H9 (cell line): ENCODE results near the gene FXYD3. TPM values are rescaled to one million over a fixed set of nuclear protein-coding genes. Genes with fewer than 3 reads are reported as not detected.

ENCODE experiments used
- DNase-seq: peaks from one replicate; pipeline ENCODE4 v3.0.0-alpha.2; 2017
- H2AFZ ChIP-seq: one replicate; pipeline ENCODE4 v1.6.1; 2013; ENCODE audit warnings: mild to moderate bottlenecking, low read length, control low read depth, moderate library complexity
- H2AK5ac ChIP-seq: 2 replicates; pipeline ENCODE4 v1.6.1; 2013; ENCODE audit warnings: low read length, control low read depth, mixed read lengths; ENCODE audit not compliant: insufficient read length
- H2BK120ac ChIP-seq: one replicate; pipeline ENCODE4 v1.6.1; 2013; ENCODE audit warnings: low read depth, mild to moderate bottlenecking, low read length, control low read depth, inconsistent platforms; ENCODE audit not compliant: poor library complexity, severe bottlenecking
- H2BK12ac ChIP-seq: 2 replicates; pipeline ENCODE4 v1.6.1; 2013; ENCODE audit warnings: low read length, control low read depth, mixed read lengths, low read depth; ENCODE audit not compliant: insufficient read length
- H2BK15ac ChIP-seq: 2 replicates; pipeline ENCODE4 v1.6.1; 2013; ENCODE audit warnings: low read depth, low read length, control low read depth
- H2BK20ac ChIP-seq: one replicate; pipeline ENCODE4 v1.6.1; 2013; ENCODE audit warnings: low read depth, mild to moderate bottlenecking, low read length, control low read depth, inconsistent platforms; ENCODE audit not compliant: poor library complexity, severe bottlenecking
- H2BK5ac ChIP-seq: 2 replicates; pipeline ENCODE4 v1.6.1; 2013; ENCODE audit warnings: low read length, control low read depth, mixed read lengths; ENCODE audit not compliant: insufficient read length
- H3K14ac ChIP-seq: 2 replicates; pipeline ENCODE4 v1.6.1; 2013; ENCODE audit warnings: low read length, control low read depth; ENCODE audit not compliant: insufficient read depth
- H3K18ac ChIP-seq: 2 replicates; pipeline ENCODE4 v1.6.1; 2013; ENCODE audit warnings: low read depth, mild to moderate bottlenecking, mixed read lengths, low read length, control low read depth; ENCODE audit not compliant: insufficient read length
- H3K23ac ChIP-seq: 2 replicates; pipeline ENCODE4 v1.6.1; 2013; ENCODE audit warnings: low read length, control low read depth, mixed read lengths, low read depth; ENCODE audit not compliant: insufficient read length
- H3K23me2 ChIP-seq: 2 replicates; pipeline ENCODE4 v1.6.1; 2013; ENCODE audit warnings: low read depth, mild to moderate bottlenecking, mixed read lengths, low read length, control low read depth; ENCODE audit not compliant: insufficient read length, poor library complexity, severe bottlenecking
- H3K27ac ChIP-seq: 2 replicates; pipeline ENCODE4 v1.5.1; 2013; ENCODE audit warnings: low read length, control low read depth, mixed read lengths, low read depth; ENCODE audit not compliant: insufficient read length
- H3K27me3 ChIP-seq: 2 replicates; pipeline ENCODE4 v1.6.1; 2013; ENCODE audit warnings: low read length, control low read depth, inconsistent platforms; ENCODE audit not compliant: insufficient read depth
- H3K4ac ChIP-seq: 2 replicates; pipeline ENCODE4 v1.6.1; 2013; ENCODE audit warnings: low read depth, mild to moderate bottlenecking, control low read depth, inconsistent platforms, low read length, moderate library complexity
- H3K4me1 ChIP-seq: 2 replicates; pipeline ENCODE4 v1.6.1; 2013; ENCODE audit warnings: low read length, control low read depth, inconsistent platforms; ENCODE audit not compliant: insufficient read depth
- H3K4me2 ChIP-seq: 2 replicates; pipeline ENCODE4 v1.6.1; 2013; ENCODE audit warnings: low read length, control low read depth, mixed read lengths; ENCODE audit not compliant: insufficient read length, insufficient read depth
- H3K56ac ChIP-seq: 2 replicates; pipeline ENCODE4 v1.6.1; 2013; ENCODE audit warnings: low read depth, mild to moderate bottlenecking, mixed read lengths, low read length, control low read depth; ENCODE audit not compliant: insufficient read length
- H3K79me1 ChIP-seq: 2 replicates; pipeline ENCODE4 v1.6.1; 2013; ENCODE audit warnings: low read depth, mild to moderate bottlenecking, moderate library complexity, low read length, control low read depth, inconsistent platforms; ENCODE audit not compliant: insufficient read depth, poor library complexity, severe bottlenecking
- H3K79me2 ChIP-seq: 2 replicates; pipeline ENCODE4 v1.6.1; 2013; ENCODE audit warnings: low read length, control low read depth, inconsistent platforms; ENCODE audit not compliant: insufficient read depth
- H3K9ac ChIP-seq: 2 replicates; pipeline ENCODE4 v1.6.1; 2013; ENCODE audit warnings: low read length, control low read depth, mixed read lengths; ENCODE audit not compliant: insufficient read length; ENCODE audit errors: extremely low read depth
- H3K9me3 ChIP-seq: one replicate; pipeline ENCODE4 v1.6.1; 2013; ENCODE audit warnings: low read depth, low read length, inconsistent platforms; ENCODE audit not compliant: control insufficient read depth
- H3T11ph ChIP-seq: one replicate; pipeline ENCODE4 v1.6.1; 2013; ENCODE audit warnings: mild to moderate bottlenecking, low read length, control low read depth, inconsistent platforms
- H4K20me1 ChIP-seq: one replicate; pipeline ENCODE4 v1.6.1; 2013; ENCODE audit not compliant: control insufficient read depth, insufficient read length, insufficient read depth
- H4K5ac ChIP-seq: 2 replicates; pipeline ENCODE4 v1.6.1; 2013; ENCODE audit warnings: low read depth, mild to moderate bottlenecking, mixed read lengths, low read length, control low read depth; ENCODE audit not compliant: insufficient read length
- H4K8ac ChIP-seq: replicated peaks from 2 replicates; pipeline ENCODE4 v1.6.1; 2013; ENCODE audit warnings: low read length, control low read depth, mixed read lengths, low read depth; ENCODE audit not compliant: insufficient read length
- H4K91ac ChIP-seq: 2 replicates; pipeline ENCODE4 v1.6.1; 2013; ENCODE audit warnings: low read depth, mild to moderate bottlenecking, moderate library complexity, mixed read lengths, low read length, control low read depth; ENCODE audit not compliant: insufficient read length
- H3K27ac Mint-ChIP-seq, 3 experiments: 2 replicates in 2 of 3; 3 replicates in 1 of 3; pipeline ENCODE4 v1.8.0; 2020 to 2021; ENCODE audit warnings: mixed read lengths in 3 of 3, mild to moderate bottlenecking in 1 of 3, moderate library complexity in 1 of 3
- H3K27me3 Mint-ChIP-seq: 2 replicates; pipeline ENCODE4 v1.8.0; 2021; ENCODE audit warnings: low read depth, mild to moderate bottlenecking, moderate library complexity, mixed read lengths
- H3K36me3 Mint-ChIP-seq, 3 experiments: 2 replicates in 2 of 3; 3 replicates in 1 of 3; pipeline ENCODE4 v1.8.0; 2020 to 2021; ENCODE audit warnings: low read depth in 3 of 3, mixed read lengths in 3 of 3; ENCODE audit not compliant: insufficient read depth in 1 of 3
- H3K4me1 Mint-ChIP-seq, 2 experiments: 2 replicates each; pipeline ENCODE4 v1.8.0; 2020; ENCODE audit warnings: mixed read lengths in 2 of 2
- H3K4me3 Mint-ChIP-seq, 2 experiments: 2 replicates in 1 of 2; 3 replicates in 1 of 2; pipeline ENCODE4 v1.8.0; 2020 to 2021; ENCODE audit warnings: mild to moderate bottlenecking in 2 of 2, mixed read lengths in 2 of 2, moderate library complexity in 1 of 2
- H3K9me3 Mint-ChIP-seq, 2 experiments: 2 replicates in 1 of 2; 3 replicates in 1 of 2; pipeline ENCODE4 v1.8.0; 2020; ENCODE audit warnings: mild to moderate bottlenecking in 2 of 2, mixed read lengths in 2 of 2, moderate library complexity in 1 of 2
- CTCF ChIP-seq: fragments of 200-600 bp; sonication (generic); conservative IDR thresholded peaks from 3 replicates; pipeline ENCODE4 v1.8.0; 2021; ENCODE audit warnings: antibody characterized with exemption, mild to moderate bottlenecking
- WGBS: extraction: QIAGEN DNeasy Blood & Tissue Kit; methylation state at CpG from one replicate; pipeline ENCODE4 v1.1.7; 2013; ENCODE audit warnings: missing lambda C conversion rate, low lambda C conversion rate, mixed read lengths; ENCODE audit not compliant: insufficient read length; ENCODE audit errors: extremely low coverage; 5-methylcytosine and 5-hydroxymethylcytosine counted together
- total RNA-seq: library from RNA; stranded (reverse); gene quantifications from 2 replicates; pipeline ENCODE4 v1.2.1, GENCODE V29; 2021

Gene FXYD3
- total RNA-seq, 1 experiment from 2014 or later = 1.5 TPM

DNA sequence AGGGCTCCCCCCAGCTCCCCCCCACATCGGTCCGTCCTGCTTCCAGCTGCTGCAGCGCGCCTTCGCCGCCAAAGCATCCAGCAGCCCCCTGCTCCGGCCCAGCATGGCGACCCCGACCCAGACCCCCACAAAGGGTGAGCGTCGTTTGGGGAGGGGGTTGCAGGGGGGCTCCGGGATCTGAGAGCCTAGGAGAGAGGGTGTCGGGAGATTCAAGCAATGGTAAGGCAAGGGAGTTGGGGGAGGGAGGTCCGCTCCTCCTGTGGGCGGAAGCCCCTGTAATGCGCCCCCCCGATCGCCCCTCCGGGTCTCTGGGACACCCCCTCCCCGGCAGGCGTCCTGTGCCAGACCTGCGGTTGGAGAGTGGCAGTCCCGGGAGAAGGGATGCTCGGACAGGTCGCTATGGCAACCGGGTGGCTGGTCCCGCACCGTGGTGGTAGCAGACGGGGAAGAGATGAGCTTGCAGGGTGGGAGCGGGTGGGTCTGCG, 27.6 kb downstream of the FXYD3 start, which contains the start of gene FXYD7:
FXYD7 (plus strand) TSS at position 25 of the 485 bp plus-strand sequence; CDS start at position 104, 79 bp downstream.
- no peak within 1 kb of the TSS for H3K23ac ChIP-seq
- H3T11ph ChIP-seq = no peak within 1 kb of the TSS
- peak within 1 kb of the TSS; percentile 66 to 87 for H3K4me3 Mint-ChIP-seq
- H4K91ac ChIP-seq = no peak within 1 kb of the TSS
- no peak within 1 kb of the TSS for H4K8ac ChIP-seq
- no peak within 1 kb of the TSS for H3K9ac ChIP-seq
- peaks cover 39 to 51% of the 10 kb centered on the region in 2 experiments for H3K4me1 Mint-ChIP-seq
- no peak within 1 kb of the TSS for H2BK15ac ChIP-seq
- no peak within 1 kb of the TSS for H2AK5ac ChIP-seq
- peak within 1 kb of the TSS; percentile 24 to 79 (median 73); a peak in 3 of 7 replicates for H3K27ac Mint-ChIP-seq
- no peaks in the 10 kb centered on the region for H3K79me1 ChIP-seq
- H2BK120ac ChIP-seq = no peak within 1 kb of the TSS
- no peaks in the 10 kb centered on the region for H3K79me2 ChIP-seq
- peaks cover 3 to 10% (median 6%) of the 10 kb centered on the region in 3 experiments; a peak in 5 of 7 replicates for H3K36me3 Mint-ChIP-seq
- 0 out of 2 replicates have a peak within 1 kb of the TSS, but pooled peaks have one; percentile 1 for H3K14ac ChIP-seq
- peak; percentile 29; the same call in 1 of the 3 replicates for TF ChIP-seq CTCF
- no CpG with 5 or more reads among the region's 31 CpGs for WGBS
- no peak within 1 kb of the TSS for H3K56ac ChIP-seq
- peaks cover 24% of the 10 kb centered on the region for H3K23me2 ChIP-seq
- no peak within 1 kb of the TSS for H3K27ac ChIP-seq
- no peak within 1 kb of the TSS for H2BK5ac ChIP-seq
- H2BK12ac ChIP-seq = no peak within 1 kb of the TSS
- H2BK20ac ChIP-seq = no peak within 1 kb of the TSS
- no peaks in the 10 kb centered on the region for H3K9me3 Mint-ChIP-seq
- no peaks in the 10 kb centered on the region for H4K20me1 ChIP-seq
- no peak within 1 kb of the TSS for H3K18ac ChIP-seq
- DNase-seq = peak; percentile 65
- H3K27me3 Mint-ChIP-seq = peaks cover 44% of the 10 kb centered on the region
- H3K9me3 ChIP-seq = no peaks in the 10 kb centered on the region
- H2AFZ ChIP-seq = no peak within 1 kb of the TSS
- H3K27me3 ChIP-seq = no peaks in the 10 kb centered on the region; the same call in 1 of the 2 replicates
- H3K4ac ChIP-seq = no peak within 1 kb of the TSS
- H4K5ac ChIP-seq = no peak within 1 kb of the TSS
- H3K4me1 ChIP-seq = peaks cover 2% of the 10 kb centered on the region; the same call in 1 of the 2 replicates
- H3K4me2 ChIP-seq = peak within 1 kb of the TSS; percentile 82
